ENCODE results near the gene LARGE2. TPM values are rescaled to one million over a fixed set of nuclear protein-coding genes. Genes with fewer than 3 reads are reported as not detected.

The LARGE2 gene
- total and polyA plus RNA-seq, 2 of the 13 experiments (the other 11 are each of a cell fraction or from before 2014, with no cell fraction given), result 8.5 to 21.6 TPM

GRCh38 chr11:45921561-45922424, 663 bp upstream of the LARGE2 start (continued):
- TF ChIP-seq CREB3 (CRISPR knock-in tag; IDR thresholded peaks at IDR 0.05) (no peak), THAP7 (CRISPR knock-in tag; IDR thresholded peaks at IDR 0.05) (no peak), ZNF609 (CRISPR knock-in tag; IDR thresholded peaks at IDR 0.05; ENCODE audit: borderline replicate concordance) (peak; percentile 69; the same call in 1 of the 2 replicates), ZNF280D (CRISPR knock-in tag; IDR thresholded peaks at IDR 0.05) (no peak), ZNF761 (CRISPR knock-in tag; conservative IDR thresholded peaks at IDR 0.05) (0 out of 2 replicates have a peak, but pooled peaks have one; percentile 28), U2AF1 (optimal IDR thresholded peaks at IDR 0.05; ENCODE audit: low read depth, low read length) (no peak), ZBTB25 (CRISPR knock-in tag; IDR thresholded peaks at IDR 0.05) (0 out of 2 replicates have a peak, but pooled peaks have one; percentile 59), DMAP1 (CRISPR knock-in tag; IDR thresholded peaks at IDR 0.05) (0 out of 2 replicates have a peak, but pooled peaks have one; percentile 37), ADNP (CRISPR knock-in tag; IDR thresholded peaks at IDR 0.05) (no peak), REXO4 (CRISPR knock-in tag; IDR thresholded peaks at IDR 0.05; ENCODE audit: borderline replicate concordance) (no peak), ZNF460 (CRISPR knock-in tag; IDR thresholded peaks at IDR 0.05; ENCODE audit: borderline replicate concordance) (peak; percentile 19; the same call in 1 of the 2 replicates), SNAPC5 (CRISPR knock-in tag; IDR thresholded peaks at IDR 0.05; ENCODE audit: borderline replicate concordance) (no peak), ZNF282 (IDR thresholded peaks at IDR 0.05; ENCODE audit: partially characterized antibody) (no peak), TFAP4 (IDR thresholded peaks at IDR 0.05; ENCODE audit: borderline replicate concordance, low read depth) (no peak)

Measured in HepG2 (cell line).